HG03520 (cell line): Measurements from ENCODE around the gene FDCSP.
"Not testable (repeated sequence)": the region's sequence is repeated elsewhere in the genome, so short reads cannot be mapped to it uniquely, and the experiment has no call there.

Source experiments
- ATAC-seq: cut with Tn5 transposase; IDR thresholded peaks from one replicate; pipeline ENCODE4 v1.9.1; 2021; ENCODE audit warnings: mild to moderate bottlenecking, moderate library complexity; ENCODE audit not compliant: unreplicated experiment

The FDCSP gene

DNA sequence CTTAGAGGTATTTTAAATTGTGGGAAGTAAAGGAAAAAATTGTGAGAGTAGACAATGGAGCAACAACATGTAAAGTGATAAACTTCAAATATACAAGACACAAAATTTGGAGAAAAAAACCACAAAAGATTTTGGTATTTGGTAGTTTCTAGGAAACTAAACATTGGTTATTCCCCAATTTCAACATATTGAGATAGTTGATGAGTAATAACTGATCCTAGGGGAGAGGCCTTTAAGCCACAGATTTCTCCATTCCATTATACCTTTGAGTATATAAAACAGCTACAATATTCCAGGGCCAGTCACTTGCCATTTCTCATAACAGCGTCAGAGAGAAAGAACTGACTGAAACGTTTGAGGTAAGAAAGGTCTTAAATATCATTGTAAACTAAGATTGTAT, at the start of gene FDCSP:
TSS of gene FDCSP (plus strand) at position 301 of the 400 bp plus-strand sequence. CDS start 5,071 bp downstream, outside the sequence.
- no peak for ATAC-seq

DNA sequence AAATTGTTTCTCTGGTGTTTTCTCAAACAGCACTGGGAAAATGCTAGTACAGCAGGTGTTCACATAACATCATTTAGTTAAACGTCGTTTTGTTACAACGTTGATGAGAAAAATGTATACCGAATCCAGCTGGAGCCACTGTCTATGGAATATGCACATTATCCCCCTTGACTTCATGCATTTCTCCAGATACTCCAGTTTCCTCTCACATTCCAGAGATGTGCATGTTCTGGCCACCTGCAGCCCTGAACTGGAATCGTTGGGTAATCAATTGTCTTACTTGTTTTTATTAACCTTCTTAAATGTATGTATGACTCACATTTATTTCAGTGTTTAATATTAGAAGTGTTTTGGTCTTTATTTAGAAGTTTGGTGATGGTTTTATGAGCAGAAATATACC, 48.8 kb upstream of the FDCSP start:
- no peak for ATAC-seq

DNA sequence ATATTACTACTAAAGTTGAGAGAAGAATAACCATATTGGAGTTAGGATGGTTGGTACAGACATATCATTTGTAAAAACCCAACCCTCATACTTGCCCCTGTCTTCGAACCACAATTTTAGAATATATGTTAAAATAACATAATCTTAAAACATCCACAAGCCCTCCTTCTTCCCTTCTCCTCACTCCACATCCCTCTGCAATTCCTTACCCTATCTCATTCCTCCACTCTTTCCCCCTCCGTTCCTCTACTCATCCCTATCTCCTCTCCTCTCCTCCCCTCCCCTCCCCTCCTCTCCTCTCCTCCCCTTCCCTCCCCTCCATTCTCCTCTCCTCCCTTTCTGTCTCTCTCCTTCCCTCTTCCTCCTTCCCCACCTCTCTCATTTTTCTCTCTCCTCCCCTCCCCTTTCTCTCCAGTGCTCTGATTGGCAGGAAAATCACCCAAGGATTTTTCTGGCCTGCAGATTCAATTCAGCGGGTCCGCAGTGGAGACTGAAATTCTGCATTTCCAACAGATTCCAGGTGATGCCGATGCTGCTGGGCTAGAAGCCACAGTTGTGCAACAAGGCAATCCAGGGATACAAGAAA, 47.8 kb upstream of the FDCSP start:
- no peak for ATAC-seq

DNA sequence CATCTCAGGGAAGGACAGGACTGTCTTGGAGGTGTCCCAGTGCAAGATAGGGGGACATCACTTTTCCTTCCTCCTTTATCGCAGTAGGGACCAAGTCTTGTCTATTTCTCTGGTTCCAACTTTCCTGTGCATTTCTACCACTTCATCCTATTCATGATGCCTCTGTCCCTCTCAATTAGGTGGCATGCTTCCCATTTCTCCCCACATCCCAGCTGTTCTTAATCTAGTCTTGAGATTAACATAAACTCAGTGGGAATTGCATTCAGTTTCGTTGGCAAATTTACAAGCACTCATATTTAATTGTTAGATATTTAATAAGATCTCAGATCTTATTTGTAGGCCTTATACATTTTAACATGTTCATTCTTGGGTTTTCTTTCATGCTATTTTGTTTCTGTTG, 46.1 kb upstream of the FDCSP start:
- ATAC-seq, result no peak

DNA sequence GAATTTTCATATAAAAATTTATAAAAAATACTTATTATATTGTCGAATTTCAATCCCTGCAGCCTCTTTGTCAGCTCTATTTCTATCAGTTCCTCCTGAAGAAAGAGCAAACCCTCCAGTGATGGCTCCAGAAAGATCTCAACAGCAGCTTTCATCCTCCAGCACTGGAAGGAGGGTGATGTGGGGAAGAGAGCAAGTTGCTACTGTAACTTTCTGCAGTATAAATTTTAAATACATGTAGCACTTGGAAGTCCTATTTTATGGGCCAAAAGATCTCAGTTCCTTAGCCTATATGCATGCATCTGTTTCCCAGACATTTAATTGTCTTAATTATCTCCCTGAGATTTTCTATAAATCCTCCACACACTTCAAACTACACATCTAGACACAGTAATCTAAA, 44.1 kb upstream of the FDCSP start:
- no peak for ATAC-seq

DNA sequence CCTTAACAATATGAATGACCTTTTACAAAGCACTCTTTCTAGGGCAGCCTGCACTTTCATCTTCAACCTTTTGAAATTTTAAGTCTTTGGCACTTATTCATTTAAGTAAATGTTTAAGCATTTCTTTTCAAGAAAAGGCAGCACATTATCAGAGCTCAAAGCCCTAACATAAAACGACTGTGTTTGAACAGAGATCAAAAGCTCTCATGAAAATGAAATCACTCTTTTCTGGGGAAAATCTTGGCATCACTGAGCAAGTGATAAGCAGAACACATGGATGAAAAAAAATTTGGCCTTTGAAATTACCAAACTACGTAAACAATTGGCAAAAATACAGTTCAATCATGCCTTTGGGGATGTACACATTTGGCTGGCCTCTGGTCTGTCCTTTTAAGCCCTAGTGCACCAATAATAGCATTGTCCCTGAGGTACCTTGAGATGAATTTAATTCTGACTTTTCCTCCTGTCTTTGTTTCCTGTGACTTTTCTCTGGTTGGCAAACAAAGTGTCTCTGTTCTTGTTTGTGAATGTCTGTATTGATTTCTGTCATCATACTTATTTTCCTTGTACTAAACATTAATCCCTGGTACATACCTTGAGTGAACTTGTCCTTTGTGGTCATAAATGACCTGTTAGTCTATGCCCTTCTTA, 43.3 kb upstream of the FDCSP start:
- ATAC-seq, result no peak

DNA sequence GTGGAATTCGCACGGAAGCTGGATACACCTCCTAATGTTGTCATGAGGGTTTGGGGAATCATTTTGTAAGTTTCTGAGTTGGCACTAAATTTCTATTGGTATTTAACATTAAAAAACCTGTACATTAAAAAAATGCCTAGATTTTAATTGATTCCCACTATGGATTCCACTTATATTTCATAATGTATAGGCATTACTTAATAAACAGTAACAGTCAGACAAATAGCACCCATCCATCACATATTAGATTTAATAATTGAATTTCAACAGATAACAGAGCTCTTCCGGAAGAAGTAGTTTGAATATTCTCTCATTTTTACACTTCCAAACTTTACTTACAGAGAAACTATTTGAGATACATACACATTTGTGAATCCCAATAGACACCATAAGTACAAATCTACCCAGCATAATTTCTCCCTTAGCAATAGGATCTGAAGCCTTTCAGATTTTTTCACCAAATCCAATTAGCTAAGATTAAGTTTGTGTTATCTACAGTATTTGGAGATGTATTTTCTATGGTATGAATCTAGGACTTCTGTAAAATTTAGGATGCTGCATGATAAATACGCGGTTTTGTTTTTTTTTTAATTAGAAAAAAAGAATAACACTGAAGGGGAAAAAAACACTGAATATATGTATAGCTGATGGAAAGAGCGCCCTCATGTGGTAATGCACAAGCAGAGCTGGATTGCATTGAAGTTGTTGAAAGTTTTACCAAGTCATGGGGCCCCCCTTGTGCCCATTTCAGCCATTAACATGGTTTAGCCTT, 42.6 kb upstream of the FDCSP start:
- peak; percentile 80 for ATAC-seq

DNA sequence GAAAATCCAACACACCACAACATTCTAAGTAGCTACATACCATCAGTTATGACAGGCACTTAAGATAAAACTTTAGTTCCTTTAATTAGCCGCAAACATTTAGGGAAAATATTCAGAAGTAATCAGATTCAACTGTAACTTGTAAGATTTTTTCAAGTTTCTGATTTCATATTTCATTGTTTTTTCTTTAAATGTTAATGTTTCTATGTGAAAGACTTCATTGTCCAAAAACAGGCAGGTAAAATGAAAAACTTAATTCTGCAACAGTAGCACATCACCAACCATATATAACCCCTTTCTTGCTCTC, 42.0 kb upstream of the FDCSP start:
- no peak for ATAC-seq

DNA sequence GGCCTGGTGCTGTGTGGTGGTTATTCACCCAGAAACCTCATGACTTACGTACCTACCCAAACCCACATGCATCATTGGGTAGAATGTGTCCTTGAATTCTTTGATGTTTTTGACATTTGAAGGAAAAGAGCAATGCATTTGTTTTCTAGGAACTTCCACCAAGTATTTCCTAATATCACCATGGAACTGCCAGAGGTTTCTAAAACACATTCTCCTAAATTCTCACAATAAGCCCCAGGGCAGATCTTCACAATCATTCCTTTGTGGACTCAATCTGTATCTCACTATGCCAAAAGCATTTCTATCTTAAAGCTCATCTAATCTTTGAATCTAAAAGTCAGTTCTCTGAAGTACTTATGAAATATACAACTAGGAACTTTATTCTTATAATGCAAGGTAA, 38.7 kb upstream of the FDCSP start:
- no peak for ATAC-seq

DNA sequence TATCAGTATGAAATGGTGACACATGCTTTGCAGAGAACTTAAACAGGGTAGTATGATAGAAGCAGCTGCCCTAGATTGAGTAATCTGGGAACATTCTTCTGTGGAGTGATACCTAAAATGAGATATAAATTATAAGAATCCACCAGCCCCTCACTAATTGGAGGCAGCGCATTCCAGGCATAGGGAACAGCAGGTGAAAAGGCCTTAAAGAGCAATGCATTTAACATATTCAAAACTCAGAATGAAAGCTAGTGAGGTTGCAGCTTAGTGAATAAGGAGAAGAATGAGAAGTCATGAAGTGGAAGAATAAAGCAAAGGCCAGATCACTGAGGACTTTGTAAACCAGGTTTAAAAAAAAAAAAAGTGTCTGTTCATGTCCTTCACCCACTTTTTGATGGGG, 35.3 kb upstream of the FDCSP start:
- ATAC-seq, result no peak

DNA sequence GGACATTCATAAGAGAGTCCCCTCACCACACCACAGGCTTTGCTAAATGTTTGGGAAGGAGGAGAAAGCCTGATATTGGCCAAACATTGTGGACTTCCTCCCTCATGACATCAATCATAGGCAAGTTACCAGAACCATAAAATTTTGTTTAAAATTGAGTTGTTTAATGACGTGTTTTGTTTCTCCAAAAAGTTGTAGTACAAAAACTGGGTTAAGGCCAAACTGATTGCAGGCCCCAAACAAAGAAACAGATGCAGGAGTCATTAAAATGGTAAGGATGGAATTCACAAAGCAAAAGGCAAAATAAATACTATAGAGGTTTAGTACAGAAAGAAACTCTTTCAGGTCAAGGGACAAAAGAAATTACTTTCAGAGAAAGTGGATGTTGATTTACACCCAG, 34.3 kb upstream of the FDCSP start:
- ATAC-seq, result no peak

DNA sequence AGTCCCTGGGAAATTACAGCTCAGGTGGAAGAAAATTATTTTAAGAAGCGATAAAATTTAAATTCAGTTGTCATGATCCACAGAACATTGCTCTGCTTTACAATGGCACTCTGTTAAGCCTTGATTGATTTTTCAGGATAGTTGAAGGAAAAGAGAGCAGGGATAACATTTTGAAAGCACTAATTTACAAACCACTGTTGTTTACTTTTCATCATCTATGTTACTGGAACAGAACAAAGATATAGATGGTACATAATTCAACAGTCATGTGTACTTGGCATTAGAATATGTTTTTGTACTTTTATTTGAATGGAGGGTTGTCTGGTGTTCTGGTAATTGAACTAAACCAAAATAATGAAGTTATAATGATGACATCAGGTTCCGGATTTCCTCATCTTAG, 33.0 kb upstream of the FDCSP start:
- ATAC-seq, result no peak

DNA sequence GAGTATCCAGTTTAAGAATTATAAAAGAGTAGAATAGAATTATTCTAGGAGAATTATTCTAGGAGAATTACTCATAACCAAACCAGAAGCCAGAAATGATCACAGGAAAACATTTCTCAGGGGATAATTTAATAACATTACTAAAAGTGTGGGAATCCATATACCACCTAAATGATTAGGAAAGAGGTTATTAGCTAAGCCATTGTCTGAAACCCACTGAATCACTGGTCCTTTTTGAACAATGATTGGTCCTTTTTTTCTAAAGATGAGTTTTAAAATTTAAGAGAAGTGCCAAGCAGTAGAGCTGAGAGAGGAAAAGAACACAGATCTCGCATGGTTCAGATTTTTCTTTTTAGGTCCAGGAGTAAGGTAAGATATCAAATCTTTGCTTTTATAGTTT, 30.5 kb upstream of the FDCSP start, which contains the start of gene ODAM:
TSS of gene ODAM (plus strand) at position 301 of the 400 bp plus-strand sequence. CDS start 819 bp downstream, outside the sequence.
- no peak for ATAC-seq

DNA sequence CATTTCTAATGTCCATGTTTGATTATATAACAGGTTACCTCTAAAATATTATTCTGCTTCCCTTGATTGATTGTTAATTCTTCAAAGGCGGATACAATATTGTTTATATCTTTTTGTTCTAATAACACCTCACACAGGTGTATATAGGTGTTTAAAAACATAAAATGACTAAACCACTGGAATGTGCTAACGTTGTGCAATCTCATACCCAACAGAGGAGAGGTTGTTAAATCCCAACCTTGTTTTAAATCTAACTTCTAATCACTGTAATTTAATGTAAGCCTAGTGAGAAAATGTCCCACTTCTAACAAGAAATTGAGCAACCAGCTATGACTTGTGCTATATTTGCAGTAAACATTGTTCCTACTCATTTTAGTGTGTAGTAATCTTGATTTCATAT, 29.1 kb upstream of the FDCSP start:
- no peak for ATAC-seq

DNA sequence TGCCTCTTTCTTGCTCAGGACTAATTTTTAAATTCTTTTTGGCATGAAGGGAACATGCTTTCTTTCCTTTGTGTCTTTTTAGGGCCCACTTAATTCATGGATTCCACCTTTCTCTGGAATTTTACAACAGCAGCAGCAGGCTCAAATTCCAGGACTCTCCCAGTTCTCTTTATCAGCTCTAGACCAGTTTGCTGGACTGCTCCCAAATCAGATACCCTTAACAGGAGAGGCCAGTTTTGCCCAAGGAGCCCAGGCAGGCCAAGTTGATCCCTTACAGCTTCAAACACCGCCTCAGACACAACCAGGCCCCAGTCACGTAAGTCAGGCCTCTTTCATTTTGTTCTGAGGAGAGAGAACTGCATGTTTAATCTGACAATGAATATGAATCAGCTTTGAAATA, 28.1 kb upstream of the FDCSP start:
- ATAC-seq, result no peak

DNA sequence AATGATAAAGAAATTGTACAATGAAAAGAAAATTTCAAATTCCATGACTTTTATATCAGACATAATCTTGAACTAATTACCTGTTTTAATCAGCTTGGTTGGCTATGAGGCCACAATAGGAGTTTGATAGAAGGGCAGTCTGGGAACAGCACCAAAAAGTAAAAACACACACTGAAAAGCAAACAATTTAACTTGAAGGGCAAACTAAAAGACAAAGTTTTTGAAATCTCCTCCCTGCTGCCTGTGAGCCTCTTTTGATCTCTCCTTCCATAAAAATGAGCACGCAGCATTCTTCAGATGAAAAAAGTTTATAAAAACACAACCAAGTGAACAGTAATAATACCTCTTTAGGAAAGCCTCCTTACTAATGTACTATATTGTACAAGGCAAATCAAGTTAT, 22.3 kb upstream of the FDCSP start:
- ATAC-seq, result no peak

DNA sequence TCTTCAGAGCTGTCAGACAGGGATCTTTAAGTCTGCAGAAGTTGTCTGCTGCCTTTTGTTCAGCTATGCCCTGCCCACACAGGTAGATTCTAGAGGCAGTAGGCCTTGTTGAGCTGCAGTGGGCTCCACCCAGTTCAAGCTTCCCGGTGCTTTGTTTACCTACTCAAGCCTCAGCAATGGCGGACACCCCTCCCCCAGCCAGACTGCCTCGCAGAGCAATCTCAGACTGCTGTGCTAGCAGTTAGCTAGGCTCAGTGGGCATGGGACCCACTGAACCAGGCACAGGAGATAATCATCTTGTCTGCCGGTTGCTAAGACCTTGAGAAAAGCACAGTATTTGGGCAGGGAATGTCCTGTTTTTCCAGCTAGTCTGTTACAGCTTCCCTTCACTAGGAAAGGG, 13.2 kb upstream of the FDCSP start:
- ATAC-seq, result not testable (repeated sequence)

DNA sequence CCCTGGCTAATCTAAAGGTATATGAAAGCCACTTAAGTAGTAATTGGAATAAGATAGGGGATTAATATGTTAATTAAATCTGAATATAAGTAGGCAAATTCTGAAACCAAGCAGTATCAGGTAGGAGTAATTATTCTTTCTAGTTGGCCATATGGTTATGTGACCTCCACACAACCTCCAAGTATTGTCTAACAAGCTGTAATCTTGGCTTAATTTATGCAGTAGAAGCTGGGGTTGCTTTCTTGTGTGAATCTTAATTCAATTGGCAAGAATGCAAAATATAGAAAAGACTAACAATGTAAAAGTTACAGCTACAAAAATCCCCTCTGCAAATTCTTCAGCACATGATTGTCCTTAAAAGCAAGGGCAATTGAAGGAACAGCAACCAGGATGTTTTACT, 9.8 kb upstream of the FDCSP start:
- not testable (repeated sequence) for ATAC-seq

DNA sequence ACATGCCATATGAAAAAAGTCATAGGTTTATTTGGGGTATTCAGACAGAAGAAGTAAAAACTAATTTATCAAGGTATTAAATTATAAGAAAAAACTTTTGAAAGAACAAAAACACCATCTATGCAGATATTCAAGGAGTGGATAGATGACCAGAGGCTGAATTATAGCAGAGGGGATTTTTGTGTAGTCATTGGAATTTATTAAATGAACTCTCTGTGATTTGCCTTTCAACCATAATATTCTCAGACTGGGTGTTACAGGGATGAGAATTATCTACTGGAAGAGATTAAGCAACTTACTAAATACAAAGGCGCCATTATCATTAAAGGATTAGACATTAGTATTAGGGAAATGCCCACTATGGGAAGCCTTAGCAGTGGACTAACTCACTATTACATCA, 9.4 kb upstream of the FDCSP start:
- not testable (repeated sequence) for ATAC-seq

DNA sequence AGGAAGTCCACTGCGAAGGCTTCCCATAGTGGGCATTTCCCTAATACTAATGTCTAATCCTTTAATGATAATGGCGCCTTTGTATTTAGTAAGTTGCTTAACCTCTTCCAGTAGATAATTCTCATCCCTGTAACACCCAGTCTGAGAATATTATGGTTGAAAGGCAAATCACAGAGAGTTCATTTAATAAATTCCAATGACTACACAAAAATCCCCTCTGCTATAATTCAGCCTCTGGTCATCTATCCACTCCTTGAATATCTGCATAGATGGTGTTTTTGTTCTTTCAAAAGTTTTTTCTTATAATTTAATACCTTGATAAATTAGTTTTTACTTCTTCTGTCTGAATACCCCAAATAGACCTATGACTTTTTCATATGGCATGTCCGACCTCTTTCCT, 4.5 kb upstream of the FDCSP start:
- not testable (repeated sequence) for ATAC-seq

DNA sequence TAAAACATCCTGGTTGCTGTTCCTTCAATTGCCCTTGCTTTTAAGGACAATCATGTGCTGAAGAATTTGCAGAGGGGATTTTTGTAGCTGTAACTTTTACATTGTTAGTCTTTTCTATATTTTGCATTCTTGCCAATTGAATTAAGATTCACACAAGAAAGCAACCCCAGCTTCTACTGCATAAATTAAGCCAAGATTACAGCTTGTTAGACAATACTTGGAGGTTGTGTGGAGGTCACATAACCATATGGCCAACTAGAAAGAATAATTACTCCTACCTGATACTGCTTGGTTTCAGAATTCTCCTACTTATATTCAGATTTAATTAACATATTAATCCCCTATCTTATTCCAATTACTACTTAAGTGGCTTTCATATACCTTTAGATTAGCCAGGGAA, 4.1 kb upstream of the FDCSP start:
- not testable (repeated sequence) for ATAC-seq

DNA sequence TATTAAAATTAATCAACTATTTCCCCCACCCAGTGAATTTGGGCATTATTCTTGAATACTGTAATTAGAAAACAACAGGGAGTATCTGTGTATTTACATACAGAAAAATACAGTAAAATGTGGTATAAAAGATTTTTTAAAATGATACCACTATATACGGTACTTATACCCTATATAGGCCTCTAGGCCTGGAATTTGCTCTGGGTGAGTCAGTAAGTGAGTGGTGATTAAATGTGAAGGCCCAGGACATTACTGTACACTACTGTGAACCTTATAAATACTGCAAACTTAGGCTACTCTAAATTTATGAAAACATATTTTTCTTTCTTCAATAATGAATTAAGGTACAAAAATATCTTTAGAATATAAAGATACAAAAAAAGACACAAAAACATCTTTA, 10.2 kb downstream of the FDCSP start:
- ATAC-seq, result no peak
